Stimulated activated CD4-positive, alpha-beta T cell treated with anti-CD3 and anti-CD28 coated beads, TNF-alpha, amount 100 ng/mL, for 4 hours (primary cell): ENCODE measurements around the gene PDGFC.

Experiments
- DNase-seq, 3 experiments: peaks; one replicate each; pipeline ENCODE4 v3.0.0-alpha.2; 2020; ENCODE audit warnings: low read depth in 3 of 3

Gene PDGFC

DNA sequence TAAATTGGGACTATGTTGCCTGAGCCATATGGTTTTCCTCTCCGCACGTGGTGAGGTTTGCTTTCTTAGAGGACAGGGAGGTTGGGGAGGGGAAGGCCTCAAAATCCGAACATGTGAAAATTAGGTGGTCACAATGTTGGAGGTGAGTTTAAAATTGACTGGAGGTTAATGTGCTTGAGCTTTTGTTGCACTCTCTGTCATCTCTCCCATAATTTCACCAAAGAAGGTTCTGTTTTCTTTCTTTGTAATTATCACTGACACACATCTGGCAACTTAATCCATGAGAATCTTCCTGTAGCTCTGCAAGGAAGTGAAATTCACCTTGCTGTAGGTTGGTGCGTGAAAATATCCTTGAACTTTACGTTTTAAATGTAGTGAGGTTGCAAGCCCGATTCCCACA is 225.5 kb downstream of the PDGFC start:
- no peak for DNase-seq

DNA sequence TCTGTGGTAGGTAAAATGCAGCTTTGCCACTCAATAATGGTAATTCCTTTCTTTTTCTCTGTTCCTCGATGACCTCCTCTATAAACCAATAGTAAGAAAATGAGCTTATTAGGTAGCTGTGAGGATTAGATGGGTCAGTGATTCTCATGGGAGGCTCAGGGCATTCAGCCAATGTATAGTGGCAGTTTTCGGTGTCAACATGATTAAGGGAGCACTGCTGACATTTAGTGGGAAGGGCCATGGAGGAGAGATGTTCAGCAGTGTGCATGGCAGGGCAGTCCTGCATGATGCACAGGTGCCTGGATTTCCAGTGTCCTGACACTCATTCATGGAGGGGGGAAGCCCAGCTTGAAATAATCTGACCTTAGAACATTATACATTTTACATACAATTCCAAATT is 232.8 kb downstream of the PDGFC start:
- DNase-seq, result no peak

DNA sequence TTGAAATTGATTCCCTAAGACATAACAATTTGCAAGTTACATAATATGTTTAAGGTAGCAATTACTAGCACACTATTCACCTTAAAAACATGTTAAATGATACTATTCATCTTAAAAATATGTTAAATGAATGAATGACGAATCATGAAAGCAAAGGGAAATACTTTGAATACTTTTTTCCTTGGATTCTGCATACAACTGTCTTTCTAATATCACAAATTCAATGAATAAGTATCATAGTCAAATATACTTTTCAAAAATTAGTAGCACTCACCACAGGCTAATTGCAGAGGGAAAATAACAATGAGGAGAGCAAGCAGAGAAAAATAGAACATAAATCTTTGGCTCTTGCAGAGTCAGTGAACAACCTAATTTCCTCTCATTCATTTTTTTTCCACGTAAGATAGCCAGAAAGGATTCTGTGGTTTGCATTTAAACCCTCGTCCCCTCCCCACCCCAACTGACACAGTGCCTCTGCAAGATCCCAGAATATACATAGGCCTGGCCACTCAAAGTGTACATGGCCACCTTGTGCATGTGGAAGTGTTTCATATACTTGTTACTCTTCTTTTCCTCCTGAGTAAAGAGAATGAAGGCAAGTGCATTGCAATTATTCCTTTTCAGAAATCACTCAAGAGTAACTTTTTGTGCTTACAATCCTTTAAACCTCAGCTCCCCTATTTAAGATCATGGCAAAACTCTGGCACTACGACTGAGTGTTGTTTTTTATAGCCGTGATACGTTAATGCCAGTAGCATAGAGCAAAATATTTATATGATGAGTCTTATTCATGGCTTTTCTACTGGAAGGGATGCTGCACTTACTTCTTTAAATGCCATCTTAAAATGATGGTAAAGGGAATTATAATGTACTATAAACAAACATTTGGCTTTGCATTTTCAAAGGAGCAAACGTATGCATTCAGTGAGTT is 236.4 kb downstream of the PDGFC start:
- no peak for DNase-seq

DNA sequence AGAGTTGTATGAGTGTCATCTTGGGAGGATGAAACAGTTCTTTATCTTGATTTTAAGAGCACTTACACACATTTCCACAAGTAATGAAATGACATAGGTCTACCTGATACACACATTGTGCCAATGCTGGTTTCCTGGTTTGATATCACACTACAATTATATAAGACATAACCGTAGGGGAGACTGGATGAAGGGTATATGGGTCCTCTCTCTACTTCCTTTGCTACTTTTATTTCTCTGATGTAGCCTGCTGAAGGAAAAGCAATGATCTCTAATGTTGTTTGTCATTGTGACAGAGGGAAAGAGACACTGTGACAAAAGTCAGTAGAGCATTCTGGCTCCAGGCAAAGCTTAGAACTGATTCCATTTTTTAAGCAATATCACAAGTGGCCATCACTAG is 238.0 kb downstream of the PDGFC start:
- DNase-seq, result no peak

DNA sequence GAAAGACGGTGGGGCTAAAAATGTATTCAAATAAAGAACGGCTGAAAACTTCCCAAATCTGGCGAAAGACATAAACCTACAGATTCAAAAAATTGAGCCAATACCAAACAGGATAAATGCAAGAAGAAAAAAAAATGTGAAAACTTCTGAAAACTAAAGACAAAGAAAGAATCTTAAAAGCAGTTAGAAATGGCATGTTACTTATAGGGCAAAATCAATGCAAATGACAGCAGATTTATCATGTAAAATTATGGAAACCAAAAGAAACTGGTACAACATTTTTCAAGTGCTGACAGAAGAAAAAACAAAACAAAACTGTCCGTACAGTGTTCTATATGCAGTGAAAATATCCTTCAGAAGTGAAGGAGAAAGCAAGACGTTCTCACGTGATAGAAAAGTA is 239.0 kb downstream of the PDGFC start:
- no peak for DNase-seq

DNA sequence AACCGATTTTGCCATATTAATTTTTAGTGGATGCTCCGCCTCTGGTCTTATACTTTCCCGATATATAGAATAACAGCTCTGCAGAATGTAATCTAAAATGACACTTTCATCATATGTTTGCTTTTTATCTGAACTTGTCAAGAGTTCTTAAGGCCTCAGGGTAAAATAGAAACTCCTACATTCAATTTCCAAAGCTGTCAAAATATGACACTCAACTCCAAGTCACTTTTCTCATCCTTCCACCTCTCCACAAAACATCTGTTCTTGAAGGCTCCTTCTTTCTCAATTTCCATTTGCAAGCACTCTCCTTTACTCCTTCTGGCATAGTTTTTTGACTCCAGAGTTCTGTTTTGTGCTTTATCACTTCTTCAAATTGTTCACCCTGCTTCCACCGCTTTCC is 242.2 kb downstream of the PDGFC start:
- DNase-seq, result no peak

DNA sequence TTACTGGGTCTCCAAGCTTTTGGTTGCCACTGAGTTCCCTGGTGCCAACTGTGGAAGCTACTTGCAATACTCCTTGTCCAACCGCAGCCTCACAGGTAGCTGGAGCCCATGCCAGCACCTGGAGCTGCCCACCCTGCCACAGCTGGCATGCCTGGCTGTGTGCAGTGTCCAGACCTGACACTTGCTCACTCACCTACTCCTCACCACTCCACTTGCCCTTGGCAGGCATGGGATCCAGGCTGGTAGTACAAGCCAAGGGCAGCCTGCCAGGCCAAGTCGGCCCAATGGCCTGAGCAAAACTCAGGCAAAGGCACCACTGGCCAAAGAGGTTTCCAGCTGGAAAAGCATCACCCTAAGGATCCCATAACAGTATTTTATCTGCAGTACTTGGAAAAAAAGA is 246.3 kb downstream of the PDGFC start:
- no peak for DNase-seq

DNA sequence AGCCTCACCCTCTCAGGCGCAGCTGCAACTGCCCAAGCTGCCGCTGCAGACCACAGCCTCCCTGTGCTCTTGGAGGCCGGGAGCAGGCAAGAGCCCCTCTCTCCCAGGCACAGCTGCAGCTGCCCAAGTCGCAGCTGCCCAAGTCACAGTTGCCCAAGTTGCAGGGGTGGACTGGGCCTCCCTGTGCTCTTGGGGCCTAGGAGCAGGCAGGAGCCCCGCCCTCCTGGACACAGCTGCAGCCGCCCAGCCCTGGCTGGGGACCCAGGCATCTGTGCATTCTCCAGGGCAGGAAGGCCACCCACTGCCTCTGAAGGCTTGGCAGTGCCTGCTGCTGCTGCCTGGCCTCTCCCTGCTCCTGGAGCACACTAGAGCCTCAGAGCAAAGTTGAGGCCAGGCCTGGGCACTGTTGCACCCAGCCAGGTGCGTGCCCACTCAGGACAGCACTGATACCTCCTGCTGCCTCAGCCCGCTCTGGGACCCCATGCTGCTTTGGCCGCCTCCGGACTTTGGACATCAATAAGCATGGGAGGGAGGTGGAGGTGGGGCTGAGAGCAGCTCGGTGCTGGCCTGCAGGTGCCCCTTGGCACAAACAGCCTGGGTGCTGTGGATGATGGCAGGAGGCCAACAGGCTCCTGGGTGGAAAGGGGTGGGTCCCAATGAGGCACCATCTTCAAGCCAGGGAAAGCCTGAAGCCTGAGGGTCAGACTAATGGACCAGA is 247.5 kb downstream of the PDGFC start:
- no peak for DNase-seq

DNA sequence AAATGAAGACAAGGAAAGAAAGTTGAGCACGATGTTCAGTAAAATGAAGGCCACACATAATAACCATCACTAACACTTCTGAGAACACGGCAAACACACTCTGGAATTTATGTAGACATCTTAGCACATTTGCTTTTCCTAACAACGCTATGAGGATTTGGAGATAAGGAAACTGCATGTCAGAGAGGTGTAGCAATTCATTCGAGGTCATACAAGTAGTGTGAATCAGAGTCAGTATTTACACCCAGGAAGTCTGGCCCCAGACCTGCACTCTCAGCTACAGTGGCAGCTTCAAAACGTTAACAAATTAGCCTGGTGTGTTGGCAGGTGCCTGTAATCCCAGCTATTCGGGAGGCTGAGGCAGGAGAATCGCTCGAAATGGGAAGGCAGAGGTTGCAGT is 253.4 kb downstream of the PDGFC start:
- no peak for DNase-seq

DNA sequence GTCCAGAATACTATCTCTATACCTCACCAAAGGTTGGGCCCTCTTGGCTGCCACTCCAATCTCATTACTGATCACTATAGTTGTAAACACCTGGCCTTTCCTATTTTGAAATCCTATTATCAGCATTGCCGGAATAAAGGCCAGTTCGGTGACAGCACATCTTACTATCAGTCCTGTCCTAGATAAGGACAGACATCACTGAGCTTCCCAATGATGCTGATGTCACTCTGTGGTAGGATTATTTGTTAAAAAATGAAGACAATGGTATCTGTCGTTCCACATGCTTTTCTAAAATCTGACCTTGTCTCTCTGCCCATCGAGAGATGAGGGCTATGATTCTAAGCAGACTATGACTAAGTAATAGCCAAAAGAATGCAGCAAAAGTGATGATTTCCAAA is 260.4 kb downstream of the PDGFC start:
- DNase-seq, result no peak
